GM12892 (cell line): ENCODE results near the gene FNBP1.

Experiments used
- POLR2A ChIP-seq: IDR thresholded peaks from 2 replicates; pipeline ENCODE4 v1.6.1; 2011; ENCODE audit warnings: low read depth, low read length, control low read depth
- TAF1 ChIP-seq: IDR thresholded peaks from 2 replicates; pipeline ENCODE4 v1.6.1; 2011; ENCODE audit warnings: low read depth, mild to moderate bottlenecking, control low read depth, low read length, borderline replicate concordance

- TF ChIP-seq POLR2A (peak; percentile 27; the same call in 1 of the 2 replicates), TAF1 (no peak)
Observed at GRCh38 chr9:130026583-130027340, 16.2 kb downstream of the FNBP1 start.
